Activated CD8-positive, alpha-beta memory T cell treated with anti-CD3 and anti-CD28 coated beads for 4 hours (primary cell): ENCODE results near the gene SIGLEC9.

Source experiments
- DNase-seq, 2 donors: peaks; one replicate each; pipeline ENCODE4 v3.0.0-alpha.2; 2020; ENCODE audit warnings: low read depth in 2 of 2

SIGLEC9 gene

GRCh38 chr19:51124729-51125128 lies at the start of gene SIGLEC9:
Gene SIGLEC9, plus strand, starts transcription at chr19:51124906. Its CDS starts 69 bp downstream, at chr19:51124975.
- no peak for DNase-seq

GRCh38 chr19:51075998-51076397 lies 48.7 kb upstream of the SIGLEC9 start:
- DNase-seq: no peak

GRCh38 chr19:51076631-51077213 lies 48.0 kb upstream of the SIGLEC9 start:
- DNase-seq: no peak

- no peak for DNase-seq
Observed at GRCh38 chr19:51078104-51078503, 46.6 kb upstream of the SIGLEC9 start.

GRCh38 chr19:51078731-51079130 lies 46.0 kb upstream of the SIGLEC9 start:
- no peak for DNase-seq

- DNase-seq: no peak
Observed at GRCh38 chr19:51079481-51080110, 45.1 kb upstream of the SIGLEC9 start.

GRCh38 chr19:51081476-51081875 lies 43.2 kb upstream of the SIGLEC9 start:
- no peak for DNase-seq

- DNase-seq: no peak
Observed at GRCh38 chr19:51082611-51083010, 42.1 kb upstream of the SIGLEC9 start, which contains the start of gene KLK14. Gene KLK14, minus strand, starts transcription at chr19:51082887. Its CDS starts 273 bp downstream, at chr19:51082614.

GRCh38 chr19:51083181-51083580 lies 41.5 kb upstream of the SIGLEC9 start:
- no peak for DNase-seq

- DNase-seq: no peak
Observed at GRCh38 chr19:51083783-51084182, 40.9 kb upstream of the SIGLEC9 start.

- no peak for DNase-seq
Observed at GRCh38 chr19:51084505-51084904, 40.2 kb upstream of the SIGLEC9 start.

- no peak for DNase-seq
Observed at GRCh38 chr19:51086153-51086850, 38.4 kb upstream of the SIGLEC9 start.

- DNase-seq: no peak
Observed at GRCh38 chr19:51089786-51090185, 34.9 kb upstream of the SIGLEC9 start.

- DNase-seq: no peak
Observed at GRCh38 chr19:51090471-51090870, 34.2 kb upstream of the SIGLEC9 start.

GRCh38 chr19:51091126-51091525 lies 33.6 kb upstream of the SIGLEC9 start:
- no peak for DNase-seq

- DNase-seq: no peak
Observed at GRCh38 chr19:51091895-51092873, 32.5 kb upstream of the SIGLEC9 start.

GRCh38 chr19:51093101-51093500 lies 31.6 kb upstream of the SIGLEC9 start:
- DNase-seq: no peak

GRCh38 chr19:51093510-51094345 lies 31.0 kb upstream of the SIGLEC9 start:
- no peak for DNase-seq

GRCh38 chr19:51094696-51095279 lies 29.9 kb upstream of the SIGLEC9 start:
- no peak for DNase-seq

- DNase-seq: no peak
Observed at GRCh38 chr19:51096473-51097165, 28.1 kb upstream of the SIGLEC9 start.
